Smooth muscle cell (in vitro differentiated cells): ENCODE results near the gene SART3. TPM values are rescaled to one million over a fixed set of nuclear protein-coding genes. Genes with fewer than 3 reads are reported as not detected.
A peak's percentile ranks its signal among the peaks of the same experiment; 100 is the strongest.

ENCODE experiments used
- DNase-seq: peaks from one replicate; lab custom pipeline; 2025; ENCODE audit not compliant: unreplicated experiment; lab: John Stamatoyannopoulos, UW
- H2AFZ ChIP-seq: fragments of 200-600 bp; sonication (generic); 2 replicates; pipeline ENCODE4 v1.6.0; 2016; ENCODE audit warnings: antibody characterized with exemption, low read depth, mild to moderate bottlenecking
- H3F3A ChIP-seq: fragments of 200-600 bp; sonication (generic); 2 replicates; pipeline ENCODE4 v1.6.0; 2017; ENCODE audit warnings: antibody characterized with exemption, low read depth
- H3K27ac ChIP-seq: fragments of 200-600 bp; sonication (generic); 2 replicates; pipeline ENCODE4 v1.5.1; 2016; ENCODE audit warnings: low read depth, mild to moderate bottlenecking
- H3K27me3 ChIP-seq: fragments of 200-600 bp; sonication (generic); 2 replicates; pipeline ENCODE4 v1.6.1; 2016; ENCODE audit warnings: low read depth, mild to moderate bottlenecking
- H3K36me3 ChIP-seq: fragments of 200-600 bp; sonication (generic); 2 replicates; pipeline ENCODE4 v1.5.1; 2016; ENCODE audit warnings: low read depth
- H3K4me1 ChIP-seq: fragments of 200-600 bp; sonication (generic); 2 replicates; pipeline ENCODE4 v1.5.1; 2016; ENCODE audit warnings: low read depth
- H3K4me2 ChIP-seq: fragments of 200-600 bp; sonication (generic); 2 replicates; pipeline ENCODE4 v1.6.0; 2016; ENCODE audit warnings: mild to moderate bottlenecking
- H3K4me3 ChIP-seq: fragments of 200-600 bp; sonication (generic); 2 replicates; pipeline ENCODE4 v1.5.1; 2016; ENCODE audit warnings: mild to moderate bottlenecking
- H3K79me2 ChIP-seq: fragments of 200-600 bp; sonication (generic); 2 replicates; pipeline ENCODE4 v1.6.0; 2016; ENCODE audit warnings: low read depth, mild to moderate bottlenecking
- H3K9ac ChIP-seq: fragments of 200-600 bp; sonication (generic); 2 replicates; pipeline ENCODE4 v1.6.0; 2016; ENCODE audit warnings: low read depth
- H3K9me3 ChIP-seq: fragments of 200-600 bp; sonication (generic); replicated peaks from 2 replicates; pipeline ENCODE4 v1.5.1; 2016; ENCODE audit warnings: low read depth
- H4K20me1 ChIP-seq: fragments of 200-600 bp; sonication (generic); 2 replicates; pipeline ENCODE4 v1.6.0; 2016; ENCODE audit warnings: low read depth
- CTCF ChIP-seq: fragments of 200-600 bp; sonication (generic); IDR thresholded peaks from 2 replicates; pipeline ENCODE4 v1.5.1; 2017; ENCODE audit warnings: borderline replicate concordance, mild to moderate bottlenecking, antibody characterized with exemption; ENCODE audit not compliant: insufficient read depth, poor library complexity, severe bottlenecking
- WGBS: methylation state at CpG from one replicate; pipeline ENCODE4 v1.1.7; 2016; ENCODE audit warnings: low lambda C conversion rate; 5-methylcytosine and 5-hydroxymethylcytosine counted together
- polyA plus RNA-seq: library from polyadenylated mRNA; unstranded; fragments of >200 nt; fragmentation: Nextera tagmentation; extraction: Ambion mirVana; gene quantifications from 2 replicates; pipeline ENCODE4 v1.2.1, GENCODE V29; 2016
- total RNA-seq: library from RNA; depleted of rRNA; stranded (reverse); fragments of >200 nt; gene quantifications from 2 replicates; pipeline ENCODE4 v1.2.3, GENCODE V29; 2014

The SART3 gene
- total and polyA plus RNA-seq, 2 experiments from 2014 or later = 22.7 to 94.5 TPM

DNA sequence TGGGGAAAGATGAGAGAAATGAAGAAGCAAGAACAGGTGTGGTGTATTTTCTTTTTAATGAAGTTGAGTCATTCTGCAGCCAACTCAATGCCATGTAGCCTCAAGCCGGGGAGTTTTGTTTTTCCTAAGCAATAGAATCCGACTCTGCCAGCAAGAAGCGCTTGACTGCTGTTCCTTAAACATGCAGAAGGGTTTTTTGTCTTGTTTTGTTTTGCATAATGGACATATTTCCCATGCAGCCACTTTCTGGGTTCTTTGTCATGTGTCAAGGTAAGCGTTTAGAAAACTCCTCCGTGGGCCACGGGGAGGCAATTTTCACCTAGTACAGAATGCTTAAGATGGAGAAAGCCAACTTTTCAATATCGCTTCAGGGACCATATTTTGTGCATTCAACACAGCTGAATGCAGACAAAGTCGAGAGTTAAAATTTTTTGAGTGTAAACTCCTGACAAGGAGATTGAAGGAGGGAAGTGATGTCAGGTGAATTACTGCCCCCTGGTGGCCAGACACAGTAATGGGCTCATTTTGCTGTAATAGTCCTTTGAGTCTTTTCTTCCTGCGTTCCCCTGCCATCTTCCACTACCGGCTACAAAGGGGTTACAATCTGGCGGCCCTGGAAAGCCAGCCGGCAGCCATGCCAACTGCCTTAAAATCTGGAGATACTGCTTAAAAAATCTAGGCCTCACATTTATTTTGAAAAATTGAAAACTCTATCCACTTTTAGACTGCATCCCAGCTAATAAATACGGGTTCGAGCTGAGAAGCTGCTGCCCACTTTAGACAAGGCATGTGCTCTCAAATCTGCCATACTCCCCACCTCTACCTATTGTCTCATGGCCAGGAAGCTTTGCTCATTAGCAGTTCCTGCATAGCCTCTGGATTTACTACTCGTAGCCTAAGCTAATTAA, 49.1 kb downstream of the SART3 start:
- no peak overlapping the region for H3K27ac ChIP-seq
- H3K9me3 ChIP-seq = no peaks in the 10 kb centered on the region
- peak; percentile 83 for TF ChIP-seq CTCF
- no peaks in the 10 kb centered on the region for H4K20me1 ChIP-seq
- no peaks in the 10 kb centered on the region for H3K36me3 ChIP-seq
- H3K4me3 ChIP-seq = no peak overlapping the region
- H2AFZ ChIP-seq = no peak overlapping the region
- peak; percentile 32 for DNase-seq
- no peak overlapping the region for H3K9ac ChIP-seq
- H3K4me2 ChIP-seq = peak overlapping the region; percentile 41
- WGBS = 32% methylated on average over 15 of the region's 15 CpGs
- no peaks in the 10 kb centered on the region for H3K27me3 ChIP-seq
- H3F3A ChIP-seq = no peaks in the 10 kb centered on the region
- no peaks in the 10 kb centered on the region for H3K79me2 ChIP-seq
- H3K4me1 ChIP-seq = peaks cover 14% of the 10 kb centered on the region

DNA sequence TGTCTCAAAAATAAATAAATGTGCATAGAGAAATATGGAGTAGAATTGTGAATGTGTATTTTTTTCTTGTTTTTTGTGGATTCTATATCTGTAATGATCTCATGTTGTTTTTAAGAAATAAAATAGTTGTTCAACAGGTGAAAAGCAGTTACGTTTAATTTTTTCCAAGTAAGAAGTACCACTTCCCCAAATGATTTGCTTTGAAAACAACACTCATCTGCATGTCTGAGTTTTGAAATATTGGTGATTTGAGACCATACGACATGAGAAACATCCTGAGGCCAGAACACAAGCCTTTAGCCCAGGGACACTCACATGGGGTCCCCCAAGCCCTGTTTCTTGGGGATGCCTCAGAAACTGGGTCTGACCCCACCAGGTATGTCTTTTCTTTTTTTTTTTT, 50.1 kb downstream of the SART3 start:
- H3K79me2 ChIP-seq = no peaks in the 10 kb centered on the region
- H3K27ac ChIP-seq = no peak overlapping the region
- 93% methylated on average over 2 of the region's 2 CpGs for WGBS
- H3F3A ChIP-seq = no peaks in the 10 kb centered on the region
- no peaks in the 10 kb centered on the region for H4K20me1 ChIP-seq
- H3K9me3 ChIP-seq = no peaks in the 10 kb centered on the region
- no peaks in the 10 kb centered on the region for H3K36me3 ChIP-seq
- no peak for TF ChIP-seq CTCF
- H3K4me2 ChIP-seq = no peak overlapping the region
- no peaks in the 10 kb centered on the region for H3K27me3 ChIP-seq
- no peak overlapping the region for H2AFZ ChIP-seq
- no peak for DNase-seq
- no peak overlapping the region for H3K9ac ChIP-seq
- no peak overlapping the region for H3K4me3 ChIP-seq
- peaks cover 8% of the 10 kb centered on the region for H3K4me1 ChIP-seq

GRCh38 chr12:108509806-108510205, 51.2 kb downstream of the SART3 start:
- Histone ChIP-seq H2AFZ (no peak overlapping the region), H3K4me3 (no peak overlapping the region), H3K9ac (no peak overlapping the region), H3K4me2 (no peak overlapping the region), H3K27me3 (no peaks in the 10 kb centered on the region), H3K4me1 (peaks cover 4% of the 10 kb centered on the region), H4K20me1 (no peaks in the 10 kb centered on the region), H3K27ac (no peak overlapping the region), H3F3A (no peaks in the 10 kb centered on the region), H3K79me2 (no peaks in the 10 kb centered on the region), H3K9me3 (no peaks in the 10 kb centered on the region), H3K36me3 (no peaks in the 10 kb centered on the region)
- no peak for DNase-seq
- no peak for TF ChIP-seq CTCF
- WGBS = 92% methylated on average over 1 of the region's 1 CpG
